ENCODE data around the gene NBAS. TPM values are rescaled to one million over a fixed set of nuclear protein-coding genes. Genes with fewer than 3 reads are reported as not detected.

NBAS gene
- total and polyA plus RNA-seq, 9 of the 15 experiments (the other 6 are each of a cell fraction or from before 2014, with no cell fraction given): 15.3 to 94.4 (median 69.9) TPM

DNA sequence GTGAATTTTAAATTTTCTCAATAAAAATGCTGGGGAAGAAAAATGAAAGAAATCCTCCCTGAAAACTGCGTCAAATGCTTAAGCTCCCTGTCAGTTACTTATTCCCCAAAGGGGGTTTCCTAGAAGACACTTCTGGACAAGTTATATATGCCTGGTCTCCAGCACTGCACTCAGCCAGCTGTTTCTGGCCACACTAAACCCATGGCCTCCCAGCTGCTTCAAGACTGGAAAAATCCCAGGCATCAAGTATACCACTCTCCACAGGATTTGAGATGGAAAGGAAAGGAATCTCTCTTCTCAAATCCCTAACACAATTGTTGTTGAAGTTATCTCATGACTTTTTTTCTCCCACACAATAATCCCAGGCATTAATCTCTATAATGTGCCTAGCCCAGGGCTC lies 245.7 kb downstream of the NBAS start (continued):
- TF ChIP-seq, protein P1, sequence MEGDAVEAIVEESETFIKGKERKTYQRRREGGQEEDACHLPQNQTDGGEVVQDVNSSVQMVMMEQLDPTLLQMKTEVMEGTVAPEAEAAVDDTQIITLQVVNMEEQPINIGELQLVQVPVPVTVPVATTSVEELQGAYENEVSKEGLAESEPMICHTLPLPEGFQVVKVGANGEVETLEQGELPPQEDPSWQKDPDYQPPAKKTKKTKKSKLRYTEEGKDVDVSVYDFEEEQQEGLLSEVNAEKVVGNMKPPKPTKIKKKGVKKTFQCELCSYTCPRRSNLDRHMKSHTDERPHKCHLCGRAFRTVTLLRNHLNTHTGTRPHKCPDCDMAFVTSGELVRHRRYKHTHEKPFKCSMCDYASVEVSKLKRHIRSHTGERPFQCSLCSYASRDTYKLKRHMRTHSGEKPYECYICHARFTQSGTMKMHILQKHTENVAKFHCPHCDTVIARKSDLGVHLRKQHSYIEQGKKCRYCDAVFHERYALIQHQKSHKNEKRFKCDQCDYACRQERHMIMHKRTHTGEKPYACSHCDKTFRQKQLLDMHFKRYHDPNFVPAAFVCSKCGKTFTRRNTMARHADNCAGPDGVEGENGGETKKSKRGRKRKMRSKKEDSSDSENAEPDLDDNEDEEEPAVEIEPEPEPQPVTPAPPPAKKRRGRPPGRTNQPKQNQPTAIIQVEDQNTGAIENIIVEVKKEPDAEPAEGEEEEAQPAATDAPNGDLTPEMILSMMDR (IDR thresholded peaks at IDR 0.05 in 2 of 3, conservative IDR thresholded peaks at IDR 0.05 in 1 of 3; ENCODE audit: insufficient read depth in 2 of 3, low read depth in 1 of 3, low read length in 3 of 3): no peak
- TF ChIP-seq HSF4 (CRISPR knock-in tag; IDR thresholded peaks at IDR 0.05; ENCODE audit: borderline replicate concordance) (no peak), PTTG1 (tag; IDR thresholded peaks at IDR 0.05; ENCODE audit: low read depth) (no peak)
- TF ChIP-seq, protein P2, sequence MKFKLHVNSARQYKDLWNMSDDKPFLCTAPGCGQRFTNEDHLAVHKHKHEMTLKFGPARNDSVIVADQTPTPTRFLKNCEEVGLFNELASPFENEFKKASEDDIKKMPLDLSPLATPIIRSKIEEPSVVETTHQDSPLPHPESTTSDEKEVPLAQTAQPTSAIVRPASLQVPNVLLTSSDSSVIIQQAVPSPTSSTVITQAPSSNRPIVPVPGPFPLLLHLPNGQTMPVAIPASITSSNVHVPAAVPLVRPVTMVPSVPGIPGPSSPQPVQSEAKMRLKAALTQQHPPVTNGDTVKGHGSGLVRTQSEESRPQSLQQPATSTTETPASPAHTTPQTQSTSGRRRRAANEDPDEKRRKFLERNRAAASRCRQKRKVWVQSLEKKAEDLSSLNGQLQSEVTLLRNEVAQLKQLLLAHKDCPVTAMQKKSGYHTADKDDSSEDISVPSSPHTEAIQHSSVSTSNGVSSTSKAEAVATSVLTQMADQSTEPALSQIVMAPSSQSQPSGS (CRISPR knock-in tag; IDR thresholded peaks at IDR 0.05): no peak

DNA sequence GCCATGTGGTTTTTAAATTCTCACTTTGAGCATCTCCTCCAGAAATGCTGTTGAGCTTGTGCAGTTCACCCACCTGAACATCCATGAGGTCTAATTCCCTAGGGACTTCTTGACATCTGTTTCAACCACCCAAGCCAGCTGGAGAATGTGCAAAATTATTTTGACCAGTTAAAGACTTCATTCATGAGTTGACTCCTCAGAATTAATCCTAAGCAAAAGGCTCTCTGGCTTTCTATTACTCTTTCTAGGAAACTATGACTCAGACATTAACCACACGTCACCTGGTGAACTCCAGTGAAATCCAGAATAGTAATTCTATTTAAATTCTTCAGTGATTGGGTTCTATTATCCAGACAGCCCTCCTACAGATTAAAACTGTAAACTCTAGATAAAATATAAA lies 247.5 kb downstream of the NBAS start:
- Histone ChIP-seq H3K9me3 (replicated peaks; ENCODE audit: control insufficient read depth, insufficient read depth, low read depth, low read length) (no peaks in the 10 kb centered on the region), H3K36me3 (ENCODE audit: control insufficient read depth, insufficient read depth, low read length) (peaks cover 45% of the 10 kb centered on the region), H4K20me1 (replicated peaks; ENCODE audit: control insufficient read depth, insufficient read depth, low read length) (no peaks in the 10 kb centered on the region), H2AFZ (ENCODE audit: low read depth, low read length) (no peak overlapping the region), H3K27ac (ENCODE audit: extremely low read depth, low read depth, low read length) (no peak overlapping the region), H3K4me2 (ENCODE audit: insufficient read depth, low read length) (no peak overlapping the region), H3K79me2 (ENCODE audit: control insufficient read depth, insufficient read depth, low read length) (no peaks in the 10 kb centered on the region; the same call in 2 of the 3 replicates), H3K4me1 (replicated peaks in 1 of 2; ENCODE audit: control insufficient read depth in 2 of 2, insufficient read depth in 2 of 2, low read length in 2 of 2) (peaks cover 0 to 9% of the 10 kb centered on the region in 2 experiments; a peak in 3 of 5 replicates), H3K9me1 (ENCODE audit: control insufficient read depth, insufficient read depth, low read length) (peaks cover 4% of the 10 kb centered on the region), H3K4me3 (no peak overlapping the region), H3K27me3 (ENCODE audit: control insufficient read depth in 2 of 2, insufficient read depth in 2 of 2, low read length in 2 of 2) (no peaks in the 10 kb centered on the region), H3K9ac (ENCODE audit: insufficient read depth in 1 of 2, low read depth in 2 of 2, low read length in 2 of 2) (no peak overlapping the region; a peak in 1 of 4 replicates)
- 31% methylated on average over 1 of the region's 1 CpG for WGBS (ENCODE audit: insufficient coverage, low coverage, missing lambda C conversion rate)
- FAIRE-seq (peak; percentile 40), DNase-seq (ENCODE audit: extremely low read depth in 1 of 4, low spot score in 3 of 4) (peak in 1 of 4 experiments; percentile 29), ATAC-seq (no peak; the same call in 2 of the 3 replicates)
- ChIA-PET POLR2A (interaction anchor here (0.8 to 1.6 kb wide), 2 partner anchors 11 to 18 kb away, joined by 4 to 7 read pairs; no protein-coding TSS in a partner anchor), CTCF (ENCODE audit: low intra/inter-chr PET ratio) (no interaction called here)
- intact Hi-C loops (cut with micrococcal nuclease): no loop called here
- BruUV-seq (replicated peaks): no TSS peak
- in situ Hi-C loops (cut with MboI): no loop called here
- peak; percentile 45; the same call in 1 of the 2 replicates for TF ChIP-seq STAT5A (IDR thresholded peaks at IDR 0.05; ENCODE audit: borderline replicate concordance, low read length)
- TF ChIP-seq FOSL1 (tag; conservative IDR thresholded peaks at IDR 0.05): peak; percentile 75
- TF ChIP-seq HMG20B (CRISPR knock-in tag; IDR thresholded peaks at IDR 0.05): no peak
- TF ChIP-seq, protein P3, sequence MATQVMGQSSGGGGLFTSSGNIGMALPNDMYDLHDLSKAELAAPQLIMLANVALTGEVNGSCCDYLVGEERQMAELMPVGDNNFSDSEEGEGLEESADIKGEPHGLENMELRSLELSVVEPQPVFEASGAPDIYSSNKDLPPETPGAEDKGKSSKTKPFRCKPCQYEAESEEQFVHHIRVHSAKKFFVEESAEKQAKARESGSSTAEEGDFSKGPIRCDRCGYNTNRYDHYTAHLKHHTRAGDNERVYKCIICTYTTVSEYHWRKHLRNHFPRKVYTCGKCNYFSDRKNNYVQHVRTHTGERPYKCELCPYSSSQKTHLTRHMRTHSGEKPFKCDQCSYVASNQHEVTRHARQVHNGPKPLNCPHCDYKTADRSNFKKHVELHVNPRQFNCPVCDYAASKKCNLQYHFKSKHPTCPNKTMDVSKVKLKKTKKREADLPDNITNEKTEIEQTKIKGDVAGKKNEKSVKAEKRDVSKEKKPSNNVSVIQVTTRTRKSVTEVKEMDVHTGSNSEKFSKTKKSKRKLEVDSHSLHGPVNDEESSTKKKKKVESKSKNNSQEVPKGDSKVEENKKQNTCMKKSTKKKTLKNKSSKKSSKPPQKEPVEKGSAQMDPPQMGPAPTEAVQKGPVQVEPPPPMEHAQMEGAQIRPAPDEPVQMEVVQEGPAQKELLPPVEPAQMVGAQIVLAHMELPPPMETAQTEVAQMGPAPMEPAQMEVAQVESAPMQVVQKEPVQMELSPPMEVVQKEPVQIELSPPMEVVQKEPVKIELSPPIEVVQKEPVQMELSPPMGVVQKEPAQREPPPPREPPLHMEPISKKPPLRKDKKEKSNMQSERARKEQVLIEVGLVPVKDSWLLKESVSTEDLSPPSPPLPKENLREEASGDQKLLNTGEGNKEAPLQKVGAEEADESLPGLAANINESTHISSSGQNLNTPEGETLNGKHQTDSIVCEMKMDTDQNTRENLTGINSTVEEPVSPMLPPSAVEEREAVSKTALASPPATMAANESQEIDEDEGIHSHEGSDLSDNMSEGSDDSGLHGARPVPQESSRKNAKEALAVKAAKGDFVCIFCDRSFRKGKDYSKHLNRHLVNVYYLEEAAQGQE (IDR thresholded peaks at IDR 0.05; ENCODE audit: borderline replicate concordance): peak; percentile 19; the same call in 1 of the 2 replicates
- TF ChIP-seq, protein P3 (CRISPR knock-in tag; IDR thresholded peaks at IDR 0.05; ENCODE audit: low read depth): no peak
- TF ChIP-seq HDAC1 (IDR thresholded peaks at IDR 0.05): no peak

All from K562 (cell line).